Ishikawa (cell line): ENCODE results near the gene KCNK1.

Experiments used
- CEBPB ChIP-seq: IDR thresholded peaks from 2 replicates; pipeline ENCODE4 v1.6.1; 2012
- CREB1 ChIP-seq: IDR thresholded peaks from 2 replicates; pipeline ENCODE4 v1.6.1; 2012; ENCODE audit warnings: low read depth
- EGR1 ChIP-seq: IDR thresholded peaks from 2 replicates; pipeline ENCODE4 v1.6.1; 2012
- EP300 ChIP-seq: IDR thresholded peaks from 2 replicates; pipeline ENCODE4 v1.6.1; 2012; ENCODE audit warnings: borderline replicate concordance
- FOXM1 ChIP-seq: IDR thresholded peaks from 2 replicates; pipeline ENCODE4 v1.6.1; 2012; ENCODE audit warnings: low read depth, borderline replicate concordance
- NFIC ChIP-seq: IDR thresholded peaks from 2 replicates; pipeline ENCODE4 v1.6.1; 2012
- RAD21 ChIP-seq: IDR thresholded peaks from 2 replicates; pipeline ENCODE4 v1.6.1; 2012; ENCODE audit warnings: low read depth
- TAF1 ChIP-seq: IDR thresholded peaks from 2 replicates; pipeline ENCODE4 v1.6.1; 2012; ENCODE audit warnings: low read depth, mild to moderate bottlenecking
- TCF12 ChIP-seq: IDR thresholded peaks from 2 replicates; pipeline ENCODE4 v1.6.1; 2012; ENCODE audit warnings: low read depth
- TEAD4 ChIP-seq: IDR thresholded peaks from 2 replicates; pipeline ENCODE4 v1.6.1; 2012
- YY1 ChIP-seq: IDR thresholded peaks from 2 replicates; pipeline ENCODE4 v1.6.1; 2012; ENCODE audit warnings: low read depth
- ZBTB7A ChIP-seq: IDR thresholded peaks from 2 replicates; pipeline ENCODE4 v1.6.1; 2012; ENCODE audit warnings: low read depth
- TF ChIP-seq, protein P1 (sequence below): IDR thresholded peaks from 2 replicates; pipeline ENCODE4 v1.6.1; 2012
- TF ChIP-seq, protein P2 (sequence below): IDR thresholded peaks from 2 replicates; pipeline ENCODE4 v1.6.1; 2012; ENCODE audit warnings: low read depth, mild to moderate bottlenecking
- TF ChIP-seq, protein P3 (sequence below): IDR thresholded peaks from 2 replicates; pipeline ENCODE4 v1.6.1; 2012

The KCNK1 gene

DNA sequence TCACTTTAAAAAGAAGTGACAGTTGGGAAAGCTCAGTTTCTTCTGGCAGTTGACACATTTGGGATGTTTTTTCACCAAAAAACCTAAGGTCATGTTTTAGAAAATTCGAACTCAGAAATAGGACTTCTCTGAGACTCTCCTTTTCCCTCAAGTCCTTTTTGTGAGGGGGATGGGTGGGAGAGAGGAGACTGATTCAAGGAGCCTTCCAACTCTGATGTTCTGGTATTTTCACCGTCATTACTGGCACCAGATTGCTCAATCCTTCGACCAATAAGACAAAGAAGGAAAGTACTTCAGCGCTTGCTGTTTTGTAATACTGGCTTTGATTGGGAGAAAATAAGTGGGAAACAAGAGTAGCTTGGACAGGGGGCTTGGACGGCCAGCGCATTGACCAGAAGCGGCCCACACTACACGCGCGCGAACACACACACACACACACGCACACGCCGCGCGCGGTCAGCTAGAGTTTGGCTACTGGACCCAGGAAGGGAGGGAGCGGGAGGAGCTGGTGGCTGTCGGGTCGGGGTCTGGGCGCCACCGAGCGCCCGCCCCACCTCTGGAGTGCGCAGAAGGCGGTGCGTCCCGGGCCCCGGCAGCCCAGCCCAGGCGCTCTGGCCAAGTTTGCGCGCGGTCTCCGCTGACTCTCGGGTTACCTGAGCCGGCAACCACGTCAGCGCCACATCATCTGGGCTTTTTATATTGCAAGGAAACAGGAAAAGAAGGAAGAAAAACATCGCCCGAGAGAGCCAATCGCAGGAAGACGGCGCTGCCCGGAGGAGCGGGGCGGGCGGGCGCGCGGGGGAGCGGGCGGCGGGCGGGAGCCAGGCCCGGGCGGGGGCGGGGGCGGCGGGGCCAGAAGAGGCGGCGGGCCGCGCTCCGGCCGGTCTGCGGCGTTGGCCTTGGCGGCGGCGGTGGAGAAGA, at the start of gene KCNK1:
KCNK1 (plus strand) TSS at position 855 of the 921 bp plus-strand sequence; CDS start at position 921, 66 bp downstream.
- TF ChIP-seq TEAD4 (no peak), EP300 (no peak), TAF1 (no peak; the same call in 1 of the 2 replicates), EGR1 (no peak), RAD21 (no peak), FOXM1 (0 out of 2 replicates have a peak, but pooled peaks have one; percentile 42), ZBTB7A (peak; percentile 29), CEBPB (peak; percentile 94), NFIC (peak; percentile 55; the same call in 1 of the 2 replicates), CREB1 (peak; percentile 89), TCF12 (no peak), YY1 (peak; percentile 8; the same call in 1 of the 2 replicates)
- TF ChIP-seq, protein P1, sequence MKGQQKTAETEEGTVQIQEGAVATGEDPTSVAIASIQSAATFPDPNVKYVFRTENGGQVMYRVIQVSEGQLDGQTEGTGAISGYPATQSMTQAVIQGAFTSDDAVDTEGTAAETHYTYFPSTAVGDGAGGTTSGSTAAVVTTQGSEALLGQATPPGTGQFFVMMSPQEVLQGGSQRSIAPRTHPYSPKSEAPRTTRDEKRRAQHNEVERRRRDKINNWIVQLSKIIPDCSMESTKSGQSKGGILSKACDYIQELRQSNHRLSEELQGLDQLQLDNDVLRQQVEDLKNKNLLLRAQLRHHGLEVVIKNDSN = no peak
- TF ChIP-seq, protein P2, sequence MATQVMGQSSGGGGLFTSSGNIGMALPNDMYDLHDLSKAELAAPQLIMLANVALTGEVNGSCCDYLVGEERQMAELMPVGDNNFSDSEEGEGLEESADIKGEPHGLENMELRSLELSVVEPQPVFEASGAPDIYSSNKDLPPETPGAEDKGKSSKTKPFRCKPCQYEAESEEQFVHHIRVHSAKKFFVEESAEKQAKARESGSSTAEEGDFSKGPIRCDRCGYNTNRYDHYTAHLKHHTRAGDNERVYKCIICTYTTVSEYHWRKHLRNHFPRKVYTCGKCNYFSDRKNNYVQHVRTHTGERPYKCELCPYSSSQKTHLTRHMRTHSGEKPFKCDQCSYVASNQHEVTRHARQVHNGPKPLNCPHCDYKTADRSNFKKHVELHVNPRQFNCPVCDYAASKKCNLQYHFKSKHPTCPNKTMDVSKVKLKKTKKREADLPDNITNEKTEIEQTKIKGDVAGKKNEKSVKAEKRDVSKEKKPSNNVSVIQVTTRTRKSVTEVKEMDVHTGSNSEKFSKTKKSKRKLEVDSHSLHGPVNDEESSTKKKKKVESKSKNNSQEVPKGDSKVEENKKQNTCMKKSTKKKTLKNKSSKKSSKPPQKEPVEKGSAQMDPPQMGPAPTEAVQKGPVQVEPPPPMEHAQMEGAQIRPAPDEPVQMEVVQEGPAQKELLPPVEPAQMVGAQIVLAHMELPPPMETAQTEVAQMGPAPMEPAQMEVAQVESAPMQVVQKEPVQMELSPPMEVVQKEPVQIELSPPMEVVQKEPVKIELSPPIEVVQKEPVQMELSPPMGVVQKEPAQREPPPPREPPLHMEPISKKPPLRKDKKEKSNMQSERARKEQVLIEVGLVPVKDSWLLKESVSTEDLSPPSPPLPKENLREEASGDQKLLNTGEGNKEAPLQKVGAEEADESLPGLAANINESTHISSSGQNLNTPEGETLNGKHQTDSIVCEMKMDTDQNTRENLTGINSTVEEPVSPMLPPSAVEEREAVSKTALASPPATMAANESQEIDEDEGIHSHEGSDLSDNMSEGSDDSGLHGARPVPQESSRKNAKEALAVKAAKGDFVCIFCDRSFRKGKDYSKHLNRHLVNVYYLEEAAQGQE = no peak; the same call in 1 of the 2 replicates
- TF ChIP-seq, protein P3, sequence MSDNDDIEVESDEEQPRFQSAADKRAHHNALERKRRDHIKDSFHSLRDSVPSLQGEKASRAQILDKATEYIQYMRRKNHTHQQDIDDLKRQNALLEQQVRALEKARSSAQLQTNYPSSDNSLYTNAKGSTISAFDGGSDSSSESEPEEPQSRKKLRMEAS = peak; percentile 64; the same call in 1 of the 2 replicates

DNA sequence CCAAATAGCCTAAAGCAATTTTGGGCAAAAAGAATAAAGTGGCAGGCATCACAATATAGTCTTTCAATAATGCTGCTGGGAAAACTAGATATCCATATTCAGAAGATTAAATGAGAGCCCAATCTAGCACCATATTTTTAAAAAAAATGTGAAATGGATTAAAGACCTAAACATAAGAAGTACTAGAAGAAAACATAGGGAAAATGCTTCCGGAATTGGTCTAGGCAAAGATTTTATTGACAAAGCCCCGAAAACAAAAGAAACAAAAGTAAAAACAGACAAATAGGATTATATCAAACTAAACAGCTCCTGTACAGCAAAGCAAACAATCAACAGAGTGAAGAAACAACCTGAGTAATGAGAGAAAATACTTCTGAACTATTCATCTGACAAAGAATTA, 48.6 kb upstream of the KCNK1 start:
- TF ChIP-seq NFIC (no peak), TCF12 (no peak), RAD21 (no peak), TEAD4 (no peak), EGR1 (no peak), ZBTB7A (no peak), CREB1 (no peak), YY1 (no peak), CEBPB (no peak), EP300 (no peak), TAF1 (no peak), FOXM1 (no peak)
- TF ChIP-seq, protein P1 = no peak
- TF ChIP-seq, protein P2 = no peak
- TF ChIP-seq, protein P3 = no peak

DNA sequence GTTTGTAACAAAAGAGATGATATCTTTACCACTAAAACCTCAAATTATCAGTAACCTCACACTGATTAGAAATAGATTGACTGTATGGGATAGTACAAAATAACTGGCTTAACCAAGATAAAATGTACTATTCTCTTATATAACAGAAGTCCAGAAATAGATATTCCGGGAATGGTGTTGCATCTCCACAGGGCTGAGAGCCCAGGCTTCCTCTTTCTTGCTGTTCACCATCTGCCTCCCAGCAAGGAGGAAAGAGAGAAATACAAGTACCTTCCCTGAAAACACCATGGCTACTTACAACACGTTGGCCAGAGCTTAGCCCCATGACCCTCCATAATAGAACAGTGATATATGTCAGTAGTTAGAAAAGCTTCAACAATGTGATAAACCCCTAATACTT, 47.0 kb upstream of the KCNK1 start:
- TF ChIP-seq, protein P1 = no peak
- TF ChIP-seq TEAD4 (no peak), YY1 (no peak), TCF12 (no peak), TAF1 (no peak), RAD21 (no peak), CEBPB (no peak), CREB1 (no peak), NFIC (no peak)

DNA sequence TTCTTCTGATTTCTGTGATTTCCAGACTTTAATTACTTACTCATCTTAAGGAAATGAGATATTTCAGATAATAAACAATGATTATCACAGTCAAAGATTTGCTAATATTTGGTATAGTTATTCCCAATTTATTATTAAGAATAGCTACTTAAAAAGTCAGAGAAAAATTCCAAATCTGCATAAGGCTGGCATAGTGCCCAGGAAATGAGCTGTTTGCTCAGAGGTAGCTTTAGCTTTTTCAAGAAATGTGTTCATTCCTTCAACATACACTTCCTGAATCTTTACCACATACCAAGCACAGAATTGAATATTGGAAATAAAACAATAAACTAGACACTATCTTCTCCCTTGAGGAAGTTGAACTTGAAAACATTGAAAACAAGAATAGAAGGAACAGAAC, 44.3 kb upstream of the KCNK1 start:
- TF ChIP-seq NFIC = no peak
- TF ChIP-seq, protein P1 = no peak
- TF ChIP-seq TCF12 = no peak
- TF ChIP-seq TAF1 = no peak
- TF ChIP-seq RAD21 = no peak
- no peak for TF ChIP-seq CREB1
- TF ChIP-seq, protein P3 = no peak
- TF ChIP-seq EGR1 = no peak
- TF ChIP-seq, protein P2 = no peak
- no peak for TF ChIP-seq CEBPB
- no peak for TF ChIP-seq TEAD4
